CD14-positive monocyte (primary cell): Measurements from ENCODE around the gene BTK. TPM values are rescaled to one million over a fixed set of nuclear protein-coding genes. Genes with fewer than 3 reads are reported as not detected.
"Not testable (repeated sequence)": the region's sequence is repeated elsewhere in the genome, so short reads cannot be mapped to it uniquely, and the experiment has no call there.

Experiments used
- DNase-seq, 3 donors: peaks; one replicate each; pipeline ENCODE4 v3.0.0-alpha.2; 2011 to 2022
- H2AFZ ChIP-seq: 2 replicates; pipeline ENCODE4 v1.6.0; 2012; ENCODE audit warnings: mild to moderate bottlenecking, low read depth, low read length, inconsistent platforms; ENCODE audit not compliant: insufficient read depth, poor library complexity, severe bottlenecking
- H3K27ac ChIP-seq, 2 donors: 1 replicate in 1 of 2; 2 replicates in 1 of 2; pipeline ENCODE4 v1.5.1; 2012 to 2013; ENCODE audit warnings: low read length in 2 of 2, control low read depth in 1 of 2, inconsistent platforms in 1 of 2, low read depth in 1 of 2, mild to moderate bottlenecking in 1 of 2
- H3K27me3 ChIP-seq, 2 donors: one replicate each; pipeline versions ENCODE4 v1.6.0 to v1.6.1; 2011 to 2013; ENCODE audit warnings: low read length in 2 of 2; ENCODE audit not compliant: control insufficient read depth in 2 of 2, insufficient read depth in 2 of 2
- H3K36me3 ChIP-seq, 2 donors: replicated peaks in 1 of 2; 1 replicate in 1 of 2; 2 replicates in 1 of 2; pipeline versions ENCODE4 v1.5.1 to v1.6.1; 2012 to 2013; ENCODE audit warnings: low read length in 2 of 2, control low read depth in 1 of 2, inconsistent platforms in 1 of 2, mild to moderate bottlenecking in 1 of 2; ENCODE audit not compliant: insufficient read depth in 2 of 2, control insufficient read depth in 1 of 2
- H3K4me1 ChIP-seq, 2 donors: 1 replicate in 1 of 2; 2 replicates in 1 of 2; pipeline versions ENCODE4 v1.5.1 to v1.6.1; 2012 to 2013; ENCODE audit warnings: low read length in 2 of 2, control low read depth in 1 of 2, inconsistent platforms in 1 of 2, mild to moderate bottlenecking in 1 of 2, moderate library complexity in 1 of 2; ENCODE audit not compliant: insufficient read depth in 2 of 2, control insufficient read depth in 1 of 2
- H3K4me2 ChIP-seq: replicated peaks from 2 replicates; pipeline ENCODE3; 2012; ENCODE audit warnings: low read length, moderate library complexity, mild to moderate bottlenecking; ENCODE audit not compliant: poor library complexity, severe bottlenecking; ENCODE audit errors: extremely low read depth
- H3K4me3 ChIP-seq, 3 experiments: fragments of 200-600 bp in 1 of 3; sonication (generic) in 1 of 3; replicated peaks in 1 of 3; 1 replicate in 2 of 3; 2 replicates in 1 of 3; pipeline ENCODE4 v1.5.1; 2011 to 2013; ENCODE audit warnings: low read length in 3 of 3, mild to moderate bottlenecking in 3 of 3, control low read depth in 2 of 3, low read depth in 2 of 3, inconsistent platforms in 1 of 3, moderate library complexity in 1 of 3
- H3K79me2 ChIP-seq: 2 replicates; pipeline ENCODE4 v1.6.0; 2012; ENCODE audit warnings: mild to moderate bottlenecking, control low read depth, inconsistent platforms, low read length, moderate library complexity; ENCODE audit not compliant: insufficient read depth
- H3K9ac ChIP-seq: 2 replicates; pipeline ENCODE4 v1.6.0; 2017; ENCODE audit warnings: low read length, mild to moderate bottlenecking; ENCODE audit not compliant: insufficient read depth, poor library complexity, severe bottlenecking
- H3K9me3 ChIP-seq, 2 donors: replicated peaks in 1 of 2; 1 replicate in 1 of 2; 2 replicates in 1 of 2; pipeline versions ENCODE4 v1.5.1 to v1.6.1; 2012 to 2013; ENCODE audit warnings: low read length in 2 of 2, control low read depth in 1 of 2; ENCODE audit not compliant: control insufficient read depth in 1 of 2, insufficient read depth in 1 of 2
- H4K20me1 ChIP-seq: 2 replicates; pipeline ENCODE4 v1.6.0; 2012; ENCODE audit warnings: mild to moderate bottlenecking, low read length, control low read depth, moderate library complexity; ENCODE audit not compliant: insufficient read depth
- H3K27ac Mint-ChIP-seq, 7 donors: one replicate each; pipeline ENCODE4 v1.8.0; 2020; ENCODE audit warnings: mild to moderate bottlenecking in 7 of 7, mixed read lengths in 7 of 7, moderate library complexity in 6 of 7, inconsistent platforms in 2 of 7
- H3K27me3 Mint-ChIP-seq, 3 donors: one replicate each; pipeline ENCODE4 v1.8.0; 2021 to 2022; ENCODE audit warnings: low read depth in 3 of 3, mild to moderate bottlenecking in 3 of 3, mixed read lengths in 3 of 3, moderate library complexity in 3 of 3, inconsistent platforms in 1 of 3
- H3K36me3 Mint-ChIP-seq, 2 donors: one replicate each; pipeline ENCODE4 v1.8.0; 2020; ENCODE audit warnings: mixed read lengths in 2 of 2, inconsistent platforms in 1 of 2, mild to moderate bottlenecking in 1 of 2
- H3K4me1 Mint-ChIP-seq: one replicate; pipeline ENCODE4 v1.8.0; 2020; ENCODE audit warnings: mild to moderate bottlenecking, mixed read lengths
- H3K4me3 Mint-ChIP-seq, 2 donors: one replicate each; pipeline ENCODE4 v1.8.0; 2020; ENCODE audit warnings: mild to moderate bottlenecking in 2 of 2, mixed read lengths in 2 of 2, moderate library complexity in 1 of 2
- H3K9me3 Mint-ChIP-seq, 7 donors: one replicate each; pipeline ENCODE4 v1.8.0; 2020 to 2022; ENCODE audit warnings: mixed read lengths in 7 of 7, mild to moderate bottlenecking in 6 of 7, moderate library complexity in 6 of 7, inconsistent platforms in 2 of 7
- WGBS: methylation state at CpG from one replicate; pipeline ENCODE4 v1.1.5; 2013; ENCODE audit warnings: missing lambda C conversion rate; ENCODE audit not compliant: insufficient coverage; 5-methylcytosine and 5-hydroxymethylcytosine counted together
- intact Hi-C, 2 donors: fragments of 100-400 bp; cut with micrococcal nuclease; formaldehyde crosslinking; loops; one replicate each; pipeline versions ENCODE4 v1.15.0 to v1.15.1; 2023
- polyA plus RNA-seq, 3 donors: library from polyadenylated mRNA; depleted of rRNA in 1 of 3; unstranded in 2 of 3; stranded (reverse) in 1 of 3; fragments of 300-500 nt in 2 of 3; fragments of >200 nt in 1 of 3; fragmentation: Illumina TruSeq in 2 of 3; gene quantifications; 1 replicate in 2 of 3; 2 replicates in 1 of 3; pipeline ENCODE4 v1.2.3, GENCODE V29; 2012 to 2021
- TF ChIP-seq, protein P1 (sequence below): fragments of 200-600 bp; IDR thresholded peaks from one replicate; pipeline ENCODE4 v1.8.0; 2022; ENCODE audit warnings: antibody characterized with exemption, mild to moderate bottlenecking

Gene BTK
- polyA plus RNA-seq, 3 donors, result 74.1 to 92.9 (median 82.9) TPM

DNA sequence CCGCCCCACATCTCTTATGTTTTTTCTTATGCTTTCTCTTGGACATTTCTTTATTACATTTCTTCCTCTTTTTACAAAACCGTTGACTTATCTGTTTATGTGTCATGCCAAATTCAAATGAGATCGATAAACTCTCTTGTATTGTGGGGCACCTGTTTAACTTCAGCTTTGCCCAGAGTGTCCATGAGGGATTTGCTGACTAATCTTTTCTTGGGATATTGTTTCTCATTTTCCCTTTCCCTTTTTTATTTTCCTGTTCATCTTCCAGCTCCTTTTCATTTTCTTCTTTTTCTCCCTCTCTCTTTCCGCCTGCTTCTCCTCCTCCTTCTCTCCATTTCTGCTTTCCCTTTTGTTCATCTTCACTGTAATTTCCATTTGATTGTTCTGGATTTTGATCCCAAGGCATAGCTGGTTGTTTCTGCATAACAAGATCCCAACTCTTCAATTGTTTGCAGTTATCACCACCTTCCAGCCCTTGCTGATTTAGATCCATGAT lies 48.2 kb downstream of the BTK start:
- no peaks in the 10 kb centered on the region for H4K20me1 ChIP-seq
- H3K36me3 Mint-ChIP-seq, result no peaks in the 10 kb centered on the region

DNA sequence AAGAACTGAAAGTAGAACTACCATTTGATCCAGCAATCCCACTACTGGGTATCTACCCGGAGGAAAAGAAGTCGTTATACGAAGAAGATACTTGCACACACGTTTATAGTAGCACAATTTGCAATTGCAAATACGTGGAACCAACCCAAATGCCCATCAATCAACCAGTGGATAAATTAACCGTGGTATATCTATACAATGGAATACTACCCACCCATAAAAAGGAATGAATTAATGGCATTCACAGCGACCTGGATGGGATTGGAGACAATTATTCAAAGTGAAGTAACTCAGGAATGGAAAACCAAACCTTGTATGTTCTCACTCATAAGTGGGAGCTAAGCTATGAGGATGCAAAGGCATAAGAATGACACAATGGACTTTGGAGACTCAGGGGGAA lies 51.7 kb downstream of the BTK start:
- intact Hi-C loops, H3K4me3 Mint-ChIP-seq, H3K27ac ChIP-seq, H3K4me1 ChIP-seq, H3K36me3 ChIP-seq, H3K4me3 ChIP-seq, H3K79me2 ChIP-seq, H3K4me2 ChIP-seq, DNase-seq, H3K27me3 ChIP-seq, H2AFZ ChIP-seq, H3K9ac ChIP-seq, H3K36me3 Mint-ChIP-seq, H4K20me1 ChIP-seq, H3K9me3 ChIP-seq, H3K27me3 Mint-ChIP-seq, H3K9me3 Mint-ChIP-seq, H3K4me1 Mint-ChIP-seq: not testable (repeated sequence)
- WGBS, result no CpG with 5 or more reads among the region's 7 CpGs
- peak overlapping the region in 1 of 7 donors; percentile 19 for H3K27ac Mint-ChIP-seq

More for the DNA sequence above, 48.2 kb downstream of the BTK start:
- no peak for DNase-seq
- no peaks in the 10 kb centered on the region for H3K27me3 ChIP-seq
- no peak overlapping the region for H3K4me2 ChIP-seq
- WGBS, result no CpG with 5 or more reads among the region's 4 CpGs
- H3K9me3 ChIP-seq, result no peaks in the 10 kb centered on the region
- no peak overlapping the region for H3K27ac ChIP-seq
- H3K27ac Mint-ChIP-seq, result peak overlapping the region in 1 of 7 donors; percentile 11
- TF ChIP-seq, protein P1, sequence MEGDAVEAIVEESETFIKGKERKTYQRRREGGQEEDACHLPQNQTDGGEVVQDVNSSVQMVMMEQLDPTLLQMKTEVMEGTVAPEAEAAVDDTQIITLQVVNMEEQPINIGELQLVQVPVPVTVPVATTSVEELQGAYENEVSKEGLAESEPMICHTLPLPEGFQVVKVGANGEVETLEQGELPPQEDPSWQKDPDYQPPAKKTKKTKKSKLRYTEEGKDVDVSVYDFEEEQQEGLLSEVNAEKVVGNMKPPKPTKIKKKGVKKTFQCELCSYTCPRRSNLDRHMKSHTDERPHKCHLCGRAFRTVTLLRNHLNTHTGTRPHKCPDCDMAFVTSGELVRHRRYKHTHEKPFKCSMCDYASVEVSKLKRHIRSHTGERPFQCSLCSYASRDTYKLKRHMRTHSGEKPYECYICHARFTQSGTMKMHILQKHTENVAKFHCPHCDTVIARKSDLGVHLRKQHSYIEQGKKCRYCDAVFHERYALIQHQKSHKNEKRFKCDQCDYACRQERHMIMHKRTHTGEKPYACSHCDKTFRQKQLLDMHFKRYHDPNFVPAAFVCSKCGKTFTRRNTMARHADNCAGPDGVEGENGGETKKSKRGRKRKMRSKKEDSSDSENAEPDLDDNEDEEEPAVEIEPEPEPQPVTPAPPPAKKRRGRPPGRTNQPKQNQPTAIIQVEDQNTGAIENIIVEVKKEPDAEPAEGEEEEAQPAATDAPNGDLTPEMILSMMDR, result no peak
- peaks cover 0 to 3% (median 1%) of the 10 kb centered on the region in 3 donors for H3K27me3 Mint-ChIP-seq
- no peak overlapping the region for H3K4me3 Mint-ChIP-seq
- H3K9me3 Mint-ChIP-seq, result peaks cover 0 to 1% (median 0%) of the 10 kb centered on the region in 7 donors
- no peaks in the 10 kb centered on the region for H3K79me2 ChIP-seq
- no peak overlapping the region for H2AFZ ChIP-seq
- peaks cover 7% of the 10 kb centered on the region for H3K4me1 Mint-ChIP-seq
- H3K4me1 ChIP-seq, result peaks cover 3 to 4% of the 10 kb centered on the region in 2 donors
- no peak overlapping the region for H3K9ac ChIP-seq
- H3K4me3 ChIP-seq, result no peak overlapping the region
- no peaks in the 10 kb centered on the region for H3K36me3 ChIP-seq
- intact Hi-C loops, result no loop called here

DNA sequence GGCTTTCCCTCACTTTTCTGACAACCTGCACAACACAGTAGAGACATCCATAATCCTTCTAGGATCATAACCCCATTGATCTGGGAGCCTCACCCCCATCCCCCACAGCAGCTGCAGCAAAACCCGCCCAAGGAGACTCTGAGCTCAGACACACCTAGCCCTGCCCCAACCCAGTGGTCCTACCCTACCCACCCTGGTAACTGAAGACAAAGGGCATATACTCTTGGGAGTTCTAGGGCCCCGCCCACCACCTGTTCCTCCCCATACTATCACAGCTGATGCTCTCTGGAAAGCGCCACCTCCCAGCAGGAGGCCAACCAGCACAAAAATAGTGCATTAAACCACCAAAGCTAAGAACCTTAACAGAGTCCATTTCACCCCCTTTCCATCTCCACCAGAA lies 59.4 kb downstream of the BTK start:
- not testable (repeated sequence) for H3K36me3 Mint-ChIP-seq

More for the DNA sequence above, 59.4 kb downstream of the BTK start:
- 100% methylated on average over 2 of the region's 3 CpGs for WGBS
- H3K79me2 ChIP-seq, intact Hi-C loops, H3K36me3 ChIP-seq, H3K27ac ChIP-seq, H3K4me3 ChIP-seq, H3K4me1 ChIP-seq, H3K9ac ChIP-seq, H3K4me3 Mint-ChIP-seq, H3K27me3 ChIP-seq, H4K20me1 ChIP-seq, H3K27ac Mint-ChIP-seq, H3K27me3 Mint-ChIP-seq, H3K4me1 Mint-ChIP-seq, H3K4me2 ChIP-seq, H3K9me3 ChIP-seq, H2AFZ ChIP-seq, DNase-seq: not testable (repeated sequence)
- peaks cover 0 to 11% (median 7%) of the 10 kb centered on the region in 7 donors for H3K9me3 Mint-ChIP-seq
